Amniotic epithelial cell (primary cell): Measurements from ENCODE around the gene NKD2.
A peak's percentile ranks its signal among the peaks of the same experiment; 100 is the strongest.
"Not testable (repeated sequence)": the region's sequence is repeated elsewhere in the genome, so short reads cannot be mapped to it uniquely, and the experiment has no call there.

Experiments used
- DNase-seq: peaks from one replicate; pipeline ENCODE4 v3.0.0-alpha.2; 2010; ENCODE audit warnings: low read depth

The NKD2 gene

GRCh38 chr5:1000831-1001230 is 7.8 kb upstream of the NKD2 start:
- not testable (repeated sequence) for DNase-seq

- DNase-seq: no peak
These were observed 7.0 kb upstream of the NKD2 start for GRCh38 chr5:1001406-1002270.

- no peak for DNase-seq
These were observed 6.4 kb upstream of the NKD2 start for GRCh38 chr5:1002271-1002546.

GRCh38 chr5:1002836-1003235 is 5.8 kb upstream of the NKD2 start:
- DNase-seq: no peak

GRCh38 chr5:1003296-1003937 is 5.2 kb upstream of the NKD2 start:
- DNase-seq: peak; percentile 77

- DNase-seq: peak; percentile 27
These were observed 3.9 kb upstream of the NKD2 start for GRCh38 chr5:1004461-1005248.

GRCh38 chr5:1005249-1005851 is 3.3 kb upstream of the NKD2 start:
- DNase-seq: no peak

- DNase-seq: no peak
These were observed 2.5 kb upstream of the NKD2 start for GRCh38 chr5:1005904-1006655.

- DNase-seq: no peak
These were observed 1.9 kb upstream of the NKD2 start for GRCh38 chr5:1006656-1007071.

- no peak for DNase-seq
These were observed 1.4 kb upstream of the NKD2 start for GRCh38 chr5:1007221-1007680.

- no peak for DNase-seq
These were observed 736 bp upstream of the NKD2 start for GRCh38 chr5:1007681-1008450.

- no peak for DNase-seq
These were observed 968 bp downstream of the NKD2 start for GRCh38 chr5:1009359-1010180.

- no peak for DNase-seq
These were observed 1.5 kb downstream of the NKD2 start for GRCh38 chr5:1010181-1010510.

- DNase-seq: no peak
These were observed 2.0 kb downstream of the NKD2 start for GRCh38 chr5:1010641-1011046.

GRCh38 chr5:1011226-1011631 is 2.6 kb downstream of the NKD2 start:
- DNase-seq: no peak

- DNase-seq: no peak
These were observed 3.2 kb downstream of the NKD2 start for GRCh38 chr5:1011741-1012312.

GRCh38 chr5:1012313-1012841 is 3.8 kb downstream of the NKD2 start:
- no peak for DNase-seq

GRCh38 chr5:1012900-1013237 is 4.3 kb downstream of the NKD2 start:
- no peak for DNase-seq

- no peak for DNase-seq
These were observed 4.8 kb downstream of the NKD2 start for GRCh38 chr5:1013238-1013947.
